ENCODE data around the gene TMEM117. TPM values are rescaled to one million over a fixed set of nuclear protein-coding genes. Genes with fewer than 3 reads are reported as not detected.
A peak's percentile ranks its signal among the peaks of the same experiment; 100 is the strongest.

TMEM117 gene
- total RNA-seq, 4 donors from 2014 or later: 13.9 to 34.1 (median 29.1) TPM

GRCh38 chr12:43807386-43807785 lies 28.5 kb upstream of the TMEM117 start:
- no peak overlapping the region for H3K27ac ChIP-seq
- H3K9me3 ChIP-seq: no peaks in the 10 kb centered on the region
- WGBS: 52% methylated on average over 3 of the region's 3 CpGs
- TF ChIP-seq POLR2A (IDR thresholded peaks at IDR 0.05): no peak
- TF ChIP-seq EP300 (IDR thresholded peaks at IDR 0.05): no peak
- TF ChIP-seq CTCF (IDR thresholded peaks at IDR 0.05): no peak
- TF ChIP-seq POLR2AphosphoS5 (IDR thresholded peaks at IDR 0.05): no peak
- no peak overlapping the region for H3K4me3 ChIP-seq
- H3K36me3 ChIP-seq: peaks cover 3% of the 10 kb centered on the region
- peaks cover 34% of the 10 kb centered on the region for H3K4me1 ChIP-seq
- no peak for DNase-seq (ENCODE audit: low spot score in 2 of 2)
- no peaks in the 10 kb centered on the region for H3K27me3 ChIP-seq

- Histone ChIP-seq H3K9me3 (no peaks in the 10 kb centered on the region), H3K27ac (peak overlapping the region; percentile 52), H3K4me3 (no peak overlapping the region), H3K36me3 (no peaks in the 10 kb centered on the region), H3K4me1 (peaks cover 4% of the 10 kb centered on the region), H3K27me3 (no peaks in the 10 kb centered on the region)
- 53% methylated on average over 2 of the region's 2 CpGs for WGBS
- no peak for DNase-seq (ENCODE audit: low spot score in 2 of 2)
- no peak for TF ChIP-seq POLR2A (IDR thresholded peaks at IDR 0.05)
- TF ChIP-seq EP300 (IDR thresholded peaks at IDR 0.05): no peak
- no peak for TF ChIP-seq CTCF (IDR thresholded peaks at IDR 0.05)
- no peak for TF ChIP-seq POLR2AphosphoS5 (IDR thresholded peaks at IDR 0.05)
Measured at GRCh38 chr12:43812057-43812456, 23.8 kb upstream of the TMEM117 start.

- H3K27ac ChIP-seq: peak overlapping the region; percentile 52
- no peak for TF ChIP-seq CTCF (IDR thresholded peaks at IDR 0.05)
- TF ChIP-seq POLR2A (IDR thresholded peaks at IDR 0.05): no peak
- TF ChIP-seq EP300 (IDR thresholded peaks at IDR 0.05): no peak
- TF ChIP-seq POLR2AphosphoS5 (IDR thresholded peaks at IDR 0.05): no peak
- 94% methylated on average over 4 of the region's 4 CpGs for WGBS
- no peak overlapping the region for H3K4me3 ChIP-seq
- no peaks in the 10 kb centered on the region for H3K36me3 ChIP-seq
- no peaks in the 10 kb centered on the region for H3K4me1 ChIP-seq
- H3K9me3 ChIP-seq: no peaks in the 10 kb centered on the region
- no peaks in the 10 kb centered on the region for H3K27me3 ChIP-seq
- no peak for DNase-seq (ENCODE audit: low spot score in 2 of 2)
Measured at GRCh38 chr12:43812926-43813325, 23.0 kb upstream of the TMEM117 start.

- TF ChIP-seq CTCF (IDR thresholded peaks at IDR 0.05) (no peak), EP300 (IDR thresholded peaks at IDR 0.05) (no peak), POLR2A (IDR thresholded peaks at IDR 0.05) (no peak), POLR2AphosphoS5 (IDR thresholded peaks at IDR 0.05) (no peak)
- H3K36me3 ChIP-seq: no peaks in the 10 kb centered on the region
- H3K27me3 ChIP-seq: no peaks in the 10 kb centered on the region
- H3K4me1 ChIP-seq: no peaks in the 10 kb centered on the region
- no peak overlapping the region for H3K4me3 ChIP-seq
- 76% methylated on average over 3 of the region's 3 CpGs for WGBS
- H3K27ac ChIP-seq: no peak overlapping the region
- H3K9me3 ChIP-seq: no peaks in the 10 kb centered on the region
- no peak for DNase-seq (ENCODE audit: low spot score in 2 of 2)
Measured at GRCh38 chr12:43815416-43815815, 20.5 kb upstream of the TMEM117 start.

- Histone ChIP-seq H3K36me3 (no peaks in the 10 kb centered on the region), H3K4me3 (no peak overlapping the region), H3K27ac (no peak overlapping the region), H3K9me3 (no peaks in the 10 kb centered on the region), H3K27me3 (no peaks in the 10 kb centered on the region), H3K4me1 (no peaks in the 10 kb centered on the region)
- TF ChIP-seq POLR2AphosphoS5 (IDR thresholded peaks at IDR 0.05) (no peak), EP300 (IDR thresholded peaks at IDR 0.05) (no peak)
- WGBS: 80% methylated on average over 3 of the region's 3 CpGs
- no peak for DNase-seq (ENCODE audit: low spot score in 2 of 2)
Measured at GRCh38 chr12:43816168-43816567, 19.7 kb upstream of the TMEM117 start.

GRCh38 chr12:43824207-43824775 lies 11.6 kb upstream of the TMEM117 start:
- no peak for DNase-seq (ENCODE audit: low spot score in 2 of 2)
- Histone ChIP-seq H3K9me3 (no peaks in the 10 kb centered on the region), H3K27ac (no peak overlapping the region), H3K4me1 (no peaks in the 10 kb centered on the region), H3K4me3 (no peak overlapping the region), H3K27me3 (no peaks in the 10 kb centered on the region), H3K36me3 (no peaks in the 10 kb centered on the region)
- 95% methylated on average over 8 of the region's 8 CpGs for WGBS
- no peak for TF ChIP-seq CTCF (IDR thresholded peaks at IDR 0.05)
- no peak for TF ChIP-seq POLR2AphosphoS5 (IDR thresholded peaks at IDR 0.05)
- no peak for TF ChIP-seq POLR2A (IDR thresholded peaks at IDR 0.05)
- no peak for TF ChIP-seq EP300 (IDR thresholded peaks at IDR 0.05)
